Gastroesophageal sphincter (tissue), 4 donors: ENCODE data around the gene DOK7. TPM values are rescaled to one million over a fixed set of nuclear protein-coding genes. Genes with fewer than 3 reads are reported as not detected.

Experiments used
- ATAC-seq: fragments of 150-250 bp; one replicate; pipeline ENCODE4 v1.9.1; 2016; ENCODE audit warnings: mild to moderate bottlenecking, moderate library complexity
- H3K27ac ChIP-seq, 4 donors: fragments of 200-600 bp; sonication (generic) in 3 of 4; 1 replicate in 3 of 4; 2 replicates in 1 of 4; pipeline ENCODE4 v1.5.1; 2016 to 2019
- H3K27me3 ChIP-seq: fragments of 200-600 bp; sonication (generic); one replicate; pipeline ENCODE4 v1.5.1; 2019
- H3K36me3 ChIP-seq, 2 donors: fragments of 200-600 bp; sonication (generic); one replicate each; pipeline ENCODE4 v1.5.1; 2019; ENCODE audit warnings: control low read depth in 1 of 2
- H3K4me1 ChIP-seq, 3 donors: fragments of 200-600 bp; sonication (generic); 1 replicate in 2 of 3; 2 replicates in 1 of 3; pipeline ENCODE4 v1.5.1; 2016 to 2019; ENCODE audit warnings: control low read depth in 2 of 3
- H3K4me3 ChIP-seq, 2 donors: fragments of 200-600 bp; sonication (generic); one replicate each; pipeline ENCODE4 v1.5.1; 2019; ENCODE audit warnings: mild to moderate bottlenecking in 1 of 2, moderate library complexity in 1 of 2
- H3K9me3 ChIP-seq, 3 donors: fragments of 200-600 bp; sonication (generic); one replicate each; pipeline ENCODE4 v1.5.1; 2017 to 2019; ENCODE audit warnings: control low read depth in 2 of 3
- EP300 ChIP-seq: sonication (generic); formaldehyde crosslinking; IDR thresholded peaks from one replicate; pipeline ENCODE4 v1.6.1; 2017; ENCODE audit warnings: antibody characterized with exemption, mild to moderate bottlenecking
- POLR2A ChIP-seq, 2 donors: fragments of 450-650 bp; IDR thresholded peaks; one replicate each; pipeline ENCODE4 v1.6.1; 2017; ENCODE audit warnings: antibody characterized with exemption in 2 of 2, mild to moderate bottlenecking in 2 of 2, moderate library complexity in 1 of 2
- POLR2AphosphoS5 ChIP-seq: sonication (generic); formaldehyde crosslinking; IDR thresholded peaks from one replicate; pipeline ENCODE4 v1.6.1; 2017; ENCODE audit warnings: antibody characterized with exemption
- WGBS, 2 donors: methylation state at CpG; one replicate each; pipeline ENCODE4 v1.1.5; 2018; ENCODE audit warnings: low coverage in 1 of 2; 5-methylcytosine and 5-hydroxymethylcytosine counted together
- total RNA-seq, 4 donors: library from RNA; depleted of rRNA; stranded (reverse); fragments of >200 nt; gene quantifications; one replicate each; pipeline ENCODE4 v1.1.0, GENCODE V29; 2016
- TF ChIP-seq, protein P1 (sequence below), 4 experiments: fragments of 200-600 bp in 2 of 4; fragments of 450-650 bp in 2 of 4; sonication (generic) in 1 of 4; IDR thresholded peaks; one replicate each; pipeline ENCODE4 v1.5.1; 2017 to 2019; ENCODE audit warnings: antibody characterized with exemption in 4 of 4, mild to moderate bottlenecking in 2 of 4, moderate library complexity in 2 of 4

Gene DOK7
- total RNA-seq, 4 donors from 2014 or later = 0.32 to 5.3 (median 2.8) TPM

DNA sequence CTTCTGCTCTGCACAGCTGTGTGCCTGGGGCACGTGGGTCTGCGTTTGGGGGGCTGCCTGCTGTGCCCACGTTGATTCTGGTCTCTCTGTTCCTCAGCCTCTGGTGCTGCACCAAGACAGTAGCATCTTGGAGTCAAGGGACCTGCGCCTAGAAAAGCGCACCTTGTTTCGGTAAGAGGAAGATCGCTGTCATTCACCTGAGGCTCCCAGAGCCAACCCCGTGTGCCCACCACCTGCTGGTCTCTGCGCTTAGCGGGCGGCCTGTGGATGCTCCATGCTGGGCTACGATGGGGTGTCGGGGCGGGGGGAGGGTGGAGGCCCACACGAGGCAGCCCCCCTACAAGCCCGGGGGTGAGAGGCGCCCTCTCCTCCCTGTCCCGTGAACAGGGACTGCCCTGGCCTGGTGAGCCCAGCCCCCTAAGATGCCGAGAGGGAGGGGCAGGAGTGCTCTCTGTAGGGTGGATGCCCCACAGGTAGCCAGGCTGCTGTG is 40.3 kb upstream of the DOK7 start:
- WGBS, 2 donors = 59 to 77% methylated on average over 3 of the region's 19 CpGs
- TF ChIP-seq EP300 (no peak), POLR2AphosphoS5 (no peak), POLR2A (IDR thresholded peaks at IDR 0.05) (no peak)
- Histone ChIP-seq H3K27ac (no peak overlapping the region), H3K27me3 (no peaks in the 10 kb centered on the region), H3K4me3 (no peak overlapping the region), H3K4me1 (no peaks in the 10 kb centered on the region), H3K36me3 (peaks cover 0 to 89% of the 10 kb centered on the region in 2 donors), H3K9me3 (no peaks in the 10 kb centered on the region)
- no peak for ATAC-seq

DNA sequence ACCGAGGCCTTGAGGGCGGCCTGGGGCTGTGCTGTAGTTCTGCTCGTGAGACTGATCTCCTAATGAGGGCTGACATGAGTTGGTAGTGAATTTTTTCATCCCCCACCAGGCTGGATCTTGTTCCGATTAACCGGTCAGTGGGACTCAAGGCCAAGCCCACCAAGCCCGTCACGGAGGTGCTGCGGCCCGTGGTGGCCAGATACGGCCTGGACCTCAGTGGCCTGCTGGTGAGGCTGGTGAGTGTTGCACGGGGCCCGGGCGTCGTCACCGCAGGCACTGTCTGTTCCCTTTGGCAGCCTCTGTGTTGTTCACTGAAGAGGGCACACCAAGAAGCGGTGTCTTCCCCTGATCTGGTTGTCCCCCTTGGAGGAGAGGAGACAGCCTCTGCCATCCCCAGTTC is 39.7 kb upstream of the DOK7 start:
- 93% methylated on average over 3 of the region's 16 CpGs; no CpG with 5 or more reads in 1 of the 2 donors for WGBS, 2 donors
- ATAC-seq = no peak

DNA sequence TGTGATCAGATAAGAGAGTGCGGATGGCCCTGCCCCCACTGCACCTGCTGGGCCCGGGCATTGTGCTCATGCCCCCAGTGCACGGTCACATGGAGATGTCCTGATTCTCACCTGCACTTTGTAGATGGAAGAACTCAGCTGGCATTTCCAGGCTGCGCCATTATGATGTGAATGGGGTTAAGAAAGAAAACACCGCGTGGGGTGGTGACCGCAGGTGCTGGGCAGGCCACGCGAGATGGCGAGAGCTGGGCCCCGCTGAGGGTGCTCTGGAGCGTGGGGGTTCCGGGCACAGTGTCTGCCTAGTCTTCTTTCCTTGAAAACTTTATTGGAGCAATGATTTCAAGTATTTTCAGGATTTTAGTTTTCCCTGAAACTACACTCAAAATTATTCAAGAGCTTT is 39.2 kb upstream of the DOK7 start:
- Histone ChIP-seq H3K36me3 (peaks cover 0 to 89% of the 10 kb centered on the region in 2 donors), H3K27ac (no peak overlapping the region), H3K4me3 (no peak overlapping the region), H3K4me1 (no peaks in the 10 kb centered on the region), H3K27me3 (no peaks in the 10 kb centered on the region), H3K9me3 (no peaks in the 10 kb centered on the region)
- WGBS, 2 donors = 96% methylated on average over 10 of the region's 13 CpGs; no CpG with 5 or more reads in 1 of the 2 donors
- ATAC-seq = no peak
- TF ChIP-seq, protein P1, sequence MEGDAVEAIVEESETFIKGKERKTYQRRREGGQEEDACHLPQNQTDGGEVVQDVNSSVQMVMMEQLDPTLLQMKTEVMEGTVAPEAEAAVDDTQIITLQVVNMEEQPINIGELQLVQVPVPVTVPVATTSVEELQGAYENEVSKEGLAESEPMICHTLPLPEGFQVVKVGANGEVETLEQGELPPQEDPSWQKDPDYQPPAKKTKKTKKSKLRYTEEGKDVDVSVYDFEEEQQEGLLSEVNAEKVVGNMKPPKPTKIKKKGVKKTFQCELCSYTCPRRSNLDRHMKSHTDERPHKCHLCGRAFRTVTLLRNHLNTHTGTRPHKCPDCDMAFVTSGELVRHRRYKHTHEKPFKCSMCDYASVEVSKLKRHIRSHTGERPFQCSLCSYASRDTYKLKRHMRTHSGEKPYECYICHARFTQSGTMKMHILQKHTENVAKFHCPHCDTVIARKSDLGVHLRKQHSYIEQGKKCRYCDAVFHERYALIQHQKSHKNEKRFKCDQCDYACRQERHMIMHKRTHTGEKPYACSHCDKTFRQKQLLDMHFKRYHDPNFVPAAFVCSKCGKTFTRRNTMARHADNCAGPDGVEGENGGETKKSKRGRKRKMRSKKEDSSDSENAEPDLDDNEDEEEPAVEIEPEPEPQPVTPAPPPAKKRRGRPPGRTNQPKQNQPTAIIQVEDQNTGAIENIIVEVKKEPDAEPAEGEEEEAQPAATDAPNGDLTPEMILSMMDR (IDR thresholded peaks at IDR 0.05) = no peak
- TF ChIP-seq POLR2AphosphoS5 (no peak), POLR2A (IDR thresholded peaks at IDR 0.05) (no peak), EP300 (no peak)

More for the DNA sequence above, 39.7 kb upstream of the DOK7 start:
- no peak for TF ChIP-seq POLR2AphosphoS5
- TF ChIP-seq EP300 = no peak
- TF ChIP-seq, protein P1 (IDR thresholded peaks at IDR 0.05) = no peak
- TF ChIP-seq POLR2A (IDR thresholded peaks at IDR 0.05) = no peak
- H3K9me3 ChIP-seq = no peaks in the 10 kb centered on the region
- no peaks in the 10 kb centered on the region for H3K27me3 ChIP-seq
- H3K4me3 ChIP-seq = no peak overlapping the region
- H3K4me1 ChIP-seq = no peaks in the 10 kb centered on the region
- peaks cover 0 to 89% of the 10 kb centered on the region in 2 donors for H3K36me3 ChIP-seq
- no peak overlapping the region for H3K27ac ChIP-seq

DNA sequence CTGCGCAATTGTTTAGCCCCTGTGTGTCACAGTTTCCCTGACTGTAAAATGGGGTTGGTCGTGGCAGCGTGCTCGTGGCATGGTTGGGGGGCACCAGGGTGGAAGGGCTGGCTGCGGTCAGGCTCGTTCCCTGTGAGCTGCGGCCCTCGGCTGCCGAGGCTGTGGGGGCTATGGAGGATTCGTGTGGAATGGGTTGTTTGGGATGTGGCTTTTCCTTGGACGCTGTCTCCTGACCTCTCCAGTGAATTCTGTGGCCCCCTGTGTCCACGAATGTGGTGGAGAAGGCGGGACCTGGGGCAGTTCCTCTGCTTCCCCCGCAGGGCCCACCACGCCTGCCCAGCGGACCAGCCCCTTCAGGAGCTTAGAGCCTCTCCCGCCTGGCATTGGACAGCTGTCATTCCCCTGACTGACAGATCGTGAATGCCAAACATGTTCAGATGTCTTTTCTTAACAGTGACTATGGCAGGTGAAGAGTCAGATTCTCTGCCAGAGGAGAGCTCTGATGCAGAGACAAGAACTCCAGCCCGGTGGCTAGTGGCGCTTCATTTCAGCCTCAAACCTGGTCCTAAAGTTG is 38.5 kb upstream of the DOK7 start:
- peaks cover 0 to 91% of the 10 kb centered on the region in 2 donors for H3K36me3 ChIP-seq
- ATAC-seq = no peak
- WGBS, 2 donors = 89% methylated on average over 8 of the region's 20 CpGs; no CpG with 5 or more reads in 1 of the 2 donors

DNA sequence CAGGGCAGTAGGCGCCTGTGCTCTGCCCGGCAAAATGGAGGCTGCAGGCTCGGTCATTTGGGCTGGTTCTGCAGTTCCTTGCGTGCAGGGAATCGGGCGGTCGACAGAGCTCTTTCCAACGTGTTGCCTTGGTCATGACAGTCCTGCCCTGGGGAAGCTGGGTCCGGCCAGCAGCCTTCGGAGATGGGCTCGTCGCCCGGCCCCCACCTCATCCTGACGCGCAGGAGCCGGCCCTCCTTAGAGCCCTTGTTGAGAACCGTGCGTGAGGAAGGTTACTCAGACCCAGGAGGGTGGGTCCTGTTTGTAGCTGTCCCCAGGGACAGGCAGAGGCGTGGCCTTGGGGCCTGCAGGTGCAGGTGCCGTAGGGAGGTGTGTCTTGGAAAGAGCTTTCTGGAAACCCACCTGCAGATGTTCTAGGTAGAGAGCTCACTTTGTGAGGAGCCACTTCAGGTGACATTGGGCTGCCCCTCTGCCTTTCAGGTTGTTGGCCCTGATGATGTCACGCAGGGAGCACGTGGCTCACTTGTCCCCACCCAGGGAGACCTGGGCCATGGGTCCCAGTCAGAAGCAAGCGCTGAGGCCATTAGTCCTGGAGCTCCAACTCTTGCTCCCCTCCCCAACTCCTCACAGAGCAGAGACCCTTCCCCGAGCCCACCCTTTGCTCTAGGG is 36.5 kb upstream of the DOK7 start:
- no peak overlapping the region for H3K4me3 ChIP-seq
- H3K27ac ChIP-seq = no peak overlapping the region
- TF ChIP-seq EP300 (no peak), POLR2AphosphoS5 (no peak), POLR2A (IDR thresholded peaks at IDR 0.05) (no peak)
- TF ChIP-seq, protein P1 (IDR thresholded peaks at IDR 0.05) = no peak
- H3K27me3 ChIP-seq = no peaks in the 10 kb centered on the region
- no peak for ATAC-seq
- WGBS, 2 donors = 100% methylated on average over 1 of the region's 24 CpGs; no CpG with 5 or more reads in 1 of the 2 donors
- H3K4me1 ChIP-seq = no peaks in the 10 kb centered on the region
- no peaks in the 10 kb centered on the region for H3K9me3 ChIP-seq
- H3K36me3 ChIP-seq = peaks cover 0 to 91% of the 10 kb centered on the region in 2 donors

More for the DNA sequence above, 38.5 kb upstream of the DOK7 start:
- Histone ChIP-seq H3K4me1 (no peaks in the 10 kb centered on the region), H3K27me3 (no peaks in the 10 kb centered on the region), H3K4me3 (no peak overlapping the region), H3K27ac (no peak overlapping the region), H3K9me3 (no peaks in the 10 kb centered on the region)
- TF ChIP-seq, protein P1 (IDR thresholded peaks at IDR 0.05) = no peak
- TF ChIP-seq POLR2AphosphoS5 (no peak), POLR2A (IDR thresholded peaks at IDR 0.05) (no peak)
